HCT116 (cell line): ENCODE results near the gene UMODL1. TPM values are rescaled to one million over a fixed set of nuclear protein-coding genes. Genes with fewer than 3 reads are reported as not detected.

Experiments
- ATAC-seq: fragments of 200-7000 bp; cut with Tn5 transposase; 2 replicates; pipeline ENCODE4 v1.9.1; 2020; ENCODE audit warnings: mild to moderate bottlenecking, moderate library complexity
- BruUV-seq: library from RNA; stranded (reverse); fragments of 400-500 nt; replicated peaks from 2 replicates; lab custom pipeline; 2021; lab: Mats Ljungman, UMichigan
- CTCF ChIA-PET: fragments of 300-600 bp; sonication (Branson Sonifier 250); formaldehyde crosslinking; loops from one replicate; lab custom pipeline; 2021; ENCODE audit warnings: antibody characterized with exemption; lab: Charles Lee
- POLR2A ChIA-PET: fragments of 300-600, 350-600 bp; sonication (Branson Sonifier 250); formaldehyde crosslinking; loops from one replicate; lab custom pipeline; 2021; ENCODE audit warnings: antibody characterized with exemption; lab: Charles Lee
- RAD21 ChIA-PET, 2 experiments: fragments of 300-600 bp; sonication (Branson Sonifier 250); formaldehyde crosslinking; loops; one replicate each; lab custom pipeline; 2023; ENCODE audit warnings: low total read pairs in 2 of 2; ENCODE audit not compliant: uncharacterized antibody in 2 of 2, unreplicated experiment in 2 of 2, low non-redundant PET in 1 of 2; lab: Charles Lee
- DNase-seq: peaks from one replicate; pipeline ENCODE4 v3.0.0-alpha.2; 2010; ENCODE audit warnings: low read depth, low spot score
- H2AFZ ChIP-seq: fragments of 200-600 bp; shearing (Covaris generic), sonication (generic); 2 replicates; pipeline ENCODE4 v1.6.1; 2017; ENCODE audit warnings: low read depth, mixed run types, mixed read lengths, antibody characterized with exemption, low read length; ENCODE audit not compliant: poor library complexity, severe bottlenecking
- H3K27ac ChIP-seq: 2 replicates; pipeline ENCODE4 v1.5.1; 2012; ENCODE audit warnings: low read depth, low read length
- H3K27me3 ChIP-seq: fragments of 200-600 bp; sonication (generic); 2 replicates; pipeline ENCODE4 v1.6.1; 2016; ENCODE audit warnings: mixed run types, low read length, mixed read lengths; ENCODE audit not compliant: insufficient read depth
- H3K36me3 ChIP-seq, 2 experiments: fragments of 200-500 bp in 1 of 2; fragments of 200-600 bp in 1 of 2; sonication (Bioruptor generic) in 1 of 2; sonication (generic) in 1 of 2; 2 replicates each; pipeline versions ENCODE4 v1.5.1 to v1.6.1; 2014 to 2016; ENCODE audit warnings: low read length in 2 of 2, inconsistent platforms in 1 of 2, mixed read lengths in 1 of 2, mixed run types in 1 of 2; ENCODE audit not compliant: insufficient read depth in 2 of 2, control insufficient read depth in 1 of 2
- H3K4me1 ChIP-seq, 2 experiments: fragments of 200-600 bp in 1 of 2; sonication (generic) in 1 of 2; 2 replicates each; pipeline versions ENCODE4 v1.5.1 to v1.6.1; 2012 to 2017; ENCODE audit warnings: low read length in 2 of 2, inconsistent platforms in 1 of 2, mild to moderate bottlenecking in 1 of 2, mixed read lengths in 1 of 2, mixed run types in 1 of 2, moderate library complexity in 1 of 2; ENCODE audit not compliant: insufficient read depth in 2 of 2, control insufficient read depth in 1 of 2
- H3K4me2 ChIP-seq: fragments of 200-600 bp; sonication (generic); 2 replicates; pipeline ENCODE4 v1.6.1; 2017; ENCODE audit warnings: mixed run types, low read length, mixed read lengths
- H3K4me3 ChIP-seq, 2 experiments: fragments of 200-600 bp in 1 of 2; sonication (generic) in 1 of 2; replicated peaks in 1 of 2; 2 replicates each; pipeline ENCODE4 v1.5.1; 2011 to 2016; ENCODE audit warnings: low read length in 2 of 2, control low read depth in 1 of 2, low read depth in 1 of 2, mild to moderate bottlenecking in 1 of 2, mixed read lengths in 1 of 2, mixed run types in 1 of 2
- H3K79me2 ChIP-seq: fragments of 200-600 bp; sonication (generic); 2 replicates; pipeline ENCODE4 v1.6.1; 2017; ENCODE audit warnings: mild to moderate bottlenecking, mixed run types, low read length, moderate library complexity, mixed read lengths; ENCODE audit not compliant: insufficient read depth
- H3K9ac ChIP-seq: fragments of 200-600 bp; sonication (generic); 2 replicates; pipeline ENCODE4 v1.6.1; 2016; ENCODE audit warnings: low read length, mixed read lengths
- H3K9me2 ChIP-seq: fragments of 200-600 bp; sonication (generic), shearing (Covaris generic); 2 replicates; pipeline ENCODE4 v1.6.1; 2017; ENCODE audit warnings: mixed run types, mild to moderate bottlenecking, moderate library complexity; ENCODE audit not compliant: insufficient read depth
- H3K9me3 ChIP-seq, 2 experiments: fragments of 200-500 bp in 1 of 2; fragments of 200-600 bp in 1 of 2; sonication (Bioruptor generic) in 1 of 2; sonication (generic) in 1 of 2; 2 replicates each; pipeline ENCODE4 v1.6.1; 2014 to 2017; ENCODE audit warnings: low read length in 2 of 2, mixed read lengths in 2 of 2, inconsistent platforms in 1 of 2, low read depth in 1 of 2, mild to moderate bottlenecking in 1 of 2, mixed run types in 1 of 2, moderate library complexity in 1 of 2; ENCODE audit not compliant: control insufficient read depth in 1 of 2, insufficient read depth in 1 of 2
- H4K20me1 ChIP-seq: fragments of 200-600 bp; sonication (generic), shearing (Covaris generic); 2 replicates; pipeline ENCODE4 v1.6.1; 2017; ENCODE audit warnings: mixed run types, mild to moderate bottlenecking, moderate library complexity; ENCODE audit not compliant: insufficient read depth
- CEBPB ChIP-seq: IDR thresholded peaks from 2 replicates; pipeline ENCODE4 v1.6.1; 2012; ENCODE audit warnings: low read depth
- EZH2 ChIP-seq: fragments of 200-600 bp; sonication (generic); IDR thresholded peaks from 2 replicates; pipeline ENCODE4 v1.6.1; 2017; ENCODE audit warnings: antibody characterized with exemption, mixed run types
- EZH2phosphoT487 ChIP-seq: fragments of 200-600 bp; IDR thresholded peaks from 2 replicates; pipeline ENCODE4 v1.6.1; 2018; ENCODE audit warnings: antibody characterized with exemption, borderline replicate concordance
- FOSL1 ChIP-seq: IDR thresholded peaks from 2 replicates; pipeline ENCODE4 v1.6.1; 2012; ENCODE audit warnings: low read depth
- JUND ChIP-seq: IDR thresholded peaks from 2 replicates; pipeline ENCODE4 v1.6.1; 2012
- POLR2A ChIP-seq: IDR thresholded peaks from 2 replicates; pipeline ENCODE4 v1.7.0; 2011; ENCODE audit warnings: borderline replicate concordance; ENCODE audit not compliant: insufficient read depth, insufficient read length; ENCODE audit errors: extremely low read depth
- YY1 ChIP-seq: IDR thresholded peaks from 2 replicates; pipeline ENCODE4 v1.6.1; 2011; ENCODE audit warnings: low read length, low read depth, moderate library complexity, mild to moderate bottlenecking; ENCODE audit not compliant: insufficient replicate concordance; ENCODE audit errors: extremely low read depth
- ZNF274 ChIP-seq: fragments of 200-500 bp; sonication (Bioruptor generic); IDR thresholded peaks from 2 replicates; pipeline ENCODE4 v1.6.1; 2014; ENCODE audit warnings: mild to moderate bottlenecking, low read depth, low read length, inconsistent platforms
- intact Hi-C: fragments of 100-400 bp; cut with micrococcal nuclease; formaldehyde crosslinking; loops from 2 replicates; pipeline ENCODE4 v1.10.0; 2022
- total RNA-seq: library from RNA; stranded (reverse); gene quantifications from one replicate; pipeline ENCODE4 v1.2.1, GENCODE V29; 2021; ENCODE audit not compliant: unreplicated experiment
- TF ChIP-seq, protein P1 (sequence below): IDR thresholded peaks from 2 replicates; pipeline ENCODE4 v1.6.1; 2012
- TF ChIP-seq, protein P2 (sequence below), 3 experiments: fragments of 200-600 bp in 1 of 3; sonication (generic) in 1 of 3; IDR thresholded peaks in 2 of 3; conservative IDR thresholded peaks in 1 of 3; 2 replicates each; pipeline ENCODE4 v1.5.1; 2012 to 2017; ENCODE audit warnings: low read depth in 2 of 3, low read length in 2 of 3, antibody characterized with exemption in 1 of 3, borderline replicate concordance in 1 of 3, control low read depth in 1 of 3, mild to moderate bottlenecking in 1 of 3, mixed read lengths in 1 of 3, mixed run types in 1 of 3, moderate library complexity in 1 of 3; ENCODE audit not compliant: insufficient read depth in 1 of 3

Gene UMODL1
- total RNA-seq, 1 experiment from 2014 or later: not detected

DNA sequence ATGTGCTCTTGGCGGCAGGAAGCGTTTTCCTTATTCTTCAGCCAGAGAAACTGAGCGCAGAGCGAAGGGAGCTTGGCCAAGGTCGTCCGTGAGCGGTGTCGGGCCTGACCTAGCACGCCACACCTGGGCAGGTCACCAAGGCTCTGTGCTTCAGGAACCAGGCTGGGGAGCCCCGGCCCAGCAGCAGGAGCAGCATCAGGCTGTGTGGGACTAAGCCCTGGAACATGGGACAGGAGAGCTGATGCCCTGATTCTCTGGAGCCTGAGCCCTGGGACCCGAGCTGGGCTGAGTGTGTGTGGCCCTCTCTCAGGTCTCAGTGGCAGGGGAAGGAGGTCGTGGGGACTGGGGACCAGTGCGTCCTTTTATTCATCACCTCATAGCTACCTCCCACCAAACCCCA, 82.6 kb downstream of the UMODL1 start:
- no peaks in the 10 kb centered on the region for H3K79me2 ChIP-seq
- no peak overlapping the region for H3K4me3 ChIP-seq
- no peak overlapping the region for H2AFZ ChIP-seq
- BruUV-seq: no TSS peak
- H3K4me1 ChIP-seq: no peaks in the 10 kb centered on the region
- intact Hi-C loops: loop anchor here (10.0 kb wide), 1 partner anchor 381 kb away; no protein-coding TSS in a partner anchor
- no peak overlapping the region for H3K4me2 ChIP-seq
- ATAC-seq (no peak), DNase-seq (no peak)
- no peaks in the 10 kb centered on the region for H4K20me1 ChIP-seq
- RAD21 ChIA-PET: no interaction called here
- CTCF ChIA-PET: no interaction called here
- H3K27ac ChIP-seq: no peak overlapping the region
- no peak for TF ChIP-seq ZNF274
- TF ChIP-seq EZH2phosphoT487: no peak
- no peak for TF ChIP-seq EZH2
- TF ChIP-seq, protein P1, sequence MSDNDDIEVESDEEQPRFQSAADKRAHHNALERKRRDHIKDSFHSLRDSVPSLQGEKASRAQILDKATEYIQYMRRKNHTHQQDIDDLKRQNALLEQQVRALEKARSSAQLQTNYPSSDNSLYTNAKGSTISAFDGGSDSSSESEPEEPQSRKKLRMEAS: no peak
- no peak for TF ChIP-seq JUND
- no peak for TF ChIP-seq CEBPB
- TF ChIP-seq FOSL1: no peak
- TF ChIP-seq, protein P2, sequence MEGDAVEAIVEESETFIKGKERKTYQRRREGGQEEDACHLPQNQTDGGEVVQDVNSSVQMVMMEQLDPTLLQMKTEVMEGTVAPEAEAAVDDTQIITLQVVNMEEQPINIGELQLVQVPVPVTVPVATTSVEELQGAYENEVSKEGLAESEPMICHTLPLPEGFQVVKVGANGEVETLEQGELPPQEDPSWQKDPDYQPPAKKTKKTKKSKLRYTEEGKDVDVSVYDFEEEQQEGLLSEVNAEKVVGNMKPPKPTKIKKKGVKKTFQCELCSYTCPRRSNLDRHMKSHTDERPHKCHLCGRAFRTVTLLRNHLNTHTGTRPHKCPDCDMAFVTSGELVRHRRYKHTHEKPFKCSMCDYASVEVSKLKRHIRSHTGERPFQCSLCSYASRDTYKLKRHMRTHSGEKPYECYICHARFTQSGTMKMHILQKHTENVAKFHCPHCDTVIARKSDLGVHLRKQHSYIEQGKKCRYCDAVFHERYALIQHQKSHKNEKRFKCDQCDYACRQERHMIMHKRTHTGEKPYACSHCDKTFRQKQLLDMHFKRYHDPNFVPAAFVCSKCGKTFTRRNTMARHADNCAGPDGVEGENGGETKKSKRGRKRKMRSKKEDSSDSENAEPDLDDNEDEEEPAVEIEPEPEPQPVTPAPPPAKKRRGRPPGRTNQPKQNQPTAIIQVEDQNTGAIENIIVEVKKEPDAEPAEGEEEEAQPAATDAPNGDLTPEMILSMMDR (IDR thresholded peaks at IDR 0.05 in 2 of 3, conservative IDR thresholded peaks at IDR 0.05 in 1 of 3; ENCODE audit: borderline replicate concordance in 1 of 3, insufficient read depth in 1 of 3, low read depth in 2 of 3, low read length in 2 of 3): no peak
- no peak for TF ChIP-seq YY1
- TF ChIP-seq POLR2A: no peak
- no peak overlapping the region for H3K9ac ChIP-seq
- no peaks in the 10 kb centered on the region for H3K9me3 ChIP-seq
- no peaks in the 10 kb centered on the region for H3K36me3 ChIP-seq
- POLR2A ChIA-PET: no interaction called here
- no peaks in the 10 kb centered on the region for H3K9me2 ChIP-seq
- no peaks in the 10 kb centered on the region for H3K27me3 ChIP-seq
